Measurements from ENCODE around the gene DOP1A. TPM values are rescaled to one million over a fixed set of nuclear protein-coding genes. Genes with fewer than 3 reads are reported as not detected.

Gene DOP1A, protein sequence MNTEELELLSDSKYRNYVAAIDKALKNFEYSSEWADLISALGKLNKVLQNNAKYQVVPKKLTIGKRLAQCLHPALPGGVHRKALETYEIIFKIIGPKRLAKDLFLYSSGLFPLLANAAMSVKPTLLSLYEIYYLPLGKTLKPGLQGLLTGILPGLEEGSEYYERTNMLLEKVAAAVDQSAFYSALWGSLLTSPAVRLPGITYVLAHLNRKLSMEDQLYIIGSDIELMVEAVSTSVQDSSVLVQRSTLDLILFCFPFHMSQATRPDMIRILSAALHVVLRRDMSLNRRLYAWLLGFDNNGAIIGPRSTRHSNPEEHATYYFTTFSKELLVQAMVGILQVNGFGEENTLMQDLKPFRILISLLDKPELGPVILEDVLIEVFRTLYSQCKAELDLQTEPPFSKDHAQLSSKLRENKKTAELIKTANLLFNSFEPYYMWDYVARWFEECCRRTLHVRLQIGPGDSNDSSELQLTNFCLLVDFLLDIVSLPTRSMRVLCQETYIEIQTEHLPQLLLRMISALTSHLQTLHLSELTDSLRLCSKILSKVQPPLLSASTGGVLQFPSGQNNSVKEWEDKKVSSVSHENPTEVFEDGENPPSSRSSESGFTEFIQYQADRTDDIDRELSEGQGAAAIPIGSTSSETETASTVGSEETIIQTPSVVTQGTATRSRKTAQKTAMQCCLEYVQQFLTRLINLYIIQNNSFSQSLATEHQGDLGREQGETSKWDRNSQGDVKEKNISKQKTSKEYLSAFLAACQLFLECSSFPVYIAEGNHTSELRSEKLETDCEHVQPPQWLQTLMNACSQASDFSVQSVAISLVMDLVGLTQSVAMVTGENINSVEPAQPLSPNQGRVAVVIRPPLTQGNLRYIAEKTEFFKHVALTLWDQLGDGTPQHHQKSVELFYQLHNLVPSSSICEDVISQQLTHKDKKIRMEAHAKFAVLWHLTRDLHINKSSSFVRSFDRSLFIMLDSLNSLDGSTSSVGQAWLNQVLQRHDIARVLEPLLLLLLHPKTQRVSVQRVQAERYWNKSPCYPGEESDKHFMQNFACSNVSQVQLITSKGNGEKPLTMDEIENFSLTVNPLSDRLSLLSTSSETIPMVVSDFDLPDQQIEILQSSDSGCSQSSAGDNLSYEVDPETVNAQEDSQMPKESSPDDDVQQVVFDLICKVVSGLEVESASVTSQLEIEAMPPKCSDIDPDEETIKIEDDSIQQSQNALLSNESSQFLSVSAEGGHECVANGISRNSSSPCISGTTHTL (N-terminal part only)
- 15.4 and 26.0 TPM in 2 replicates for total RNA-seq
- 4.5 and 9.9 TPM in 2 replicates for polyA plus RNA-seq

DNA sequence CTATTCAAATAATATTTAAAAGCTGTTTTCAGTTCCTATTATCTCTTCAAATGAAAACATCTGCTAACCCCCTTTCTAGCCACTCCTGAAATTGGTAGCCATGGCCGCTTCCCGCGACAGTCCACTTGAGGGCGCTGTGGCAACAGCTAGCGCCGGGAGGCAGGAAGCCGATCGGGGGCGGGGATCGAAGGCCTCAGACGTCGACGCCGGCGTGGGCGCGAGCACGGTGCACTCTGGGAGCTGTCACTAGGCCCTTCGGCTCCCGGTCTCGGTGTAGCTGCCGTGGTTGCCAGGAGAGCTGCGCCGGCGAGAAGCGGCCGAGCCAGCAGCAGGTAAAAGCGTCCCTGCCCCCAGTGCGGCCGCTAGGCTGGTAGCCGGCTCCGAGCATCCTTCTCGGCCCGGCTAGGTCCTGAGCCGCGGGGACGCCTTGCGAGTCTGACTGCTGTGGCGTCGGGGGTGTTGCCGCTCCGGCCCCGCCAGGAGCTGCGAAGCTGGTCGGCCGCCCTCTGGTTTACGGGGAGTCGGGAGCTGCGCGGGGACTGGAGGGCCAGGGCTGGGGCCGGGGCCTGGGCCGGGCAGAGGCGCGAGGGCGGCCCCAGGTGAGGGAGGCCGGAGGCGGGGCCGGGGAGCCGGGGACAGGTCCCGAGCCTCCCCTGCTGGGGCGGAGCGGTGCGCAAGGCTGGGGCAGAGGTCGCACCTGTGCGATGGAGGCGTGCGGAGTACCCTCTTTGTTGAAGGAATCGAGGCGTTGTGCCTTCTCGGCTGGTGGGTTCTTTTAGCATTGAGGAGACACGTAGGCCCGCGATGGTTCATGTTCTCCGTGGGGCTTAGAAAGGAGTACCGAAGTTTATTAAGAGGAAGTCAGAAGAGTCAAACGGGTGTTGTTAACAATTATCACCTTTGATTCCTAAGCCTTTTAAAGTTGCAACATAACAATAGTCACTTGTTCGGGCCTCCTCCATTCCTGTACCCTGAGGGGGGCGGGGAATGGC is at the start of gene DOP1A:
TSS of gene DOP1A (plus strand) at position 224 of the 992 bp plus-strand sequence. CDS start 29,307 bp downstream, outside the sequence.
- Histone ChIP-seq H3K9me3 (ENCODE audit: low read depth) (no peaks in the 10 kb centered on the region), H3K27ac (peak within 1 kb of the TSS; percentile 79), H3K4me3 (peak within 1 kb of the TSS; percentile 54), H3K36me3 (no peaks in the 10 kb centered on the region), H3K4me1 (ENCODE audit: low read depth) (peaks cover 17% of the 10 kb centered on the region), H3K27me3 (no peaks in the 10 kb centered on the region)
- TF ChIP-seq CTCF (IDR thresholded peaks at IDR 0.05; ENCODE audit: low read depth, low read length), result peak; percentile 97
- DNase-seq (ENCODE audit: low read depth in 1 of 2, low spot score in 1 of 2), result peak; percentile 96 to 98

DNA sequence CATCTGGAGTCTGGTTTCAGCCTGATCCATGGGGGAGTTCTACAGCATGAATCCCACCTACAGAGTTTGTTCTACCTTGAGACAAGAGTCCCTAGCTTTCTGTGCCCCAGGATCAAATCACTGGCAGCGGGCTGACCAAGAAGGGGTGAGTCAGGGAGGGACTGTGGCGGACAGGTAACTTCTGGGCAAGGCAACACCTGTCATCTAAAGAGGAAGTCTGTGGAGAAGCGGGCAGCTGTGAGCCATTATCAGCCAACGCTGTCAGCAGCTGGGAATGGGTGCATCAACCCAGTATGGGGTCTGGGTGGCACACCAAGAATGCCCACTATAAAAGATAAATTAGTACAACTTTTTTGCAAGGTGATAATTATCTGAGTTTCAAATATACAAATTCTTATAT is 47.7 kb upstream of the DOP1A start:
- Histone ChIP-seq H3K27me3 (no peaks in the 10 kb centered on the region), H3K27ac (no peak overlapping the region), H3K4me3 (no peak overlapping the region), H3K9me3 (ENCODE audit: low read depth) (no peaks in the 10 kb centered on the region), H3K36me3 (peaks cover 17% of the 10 kb centered on the region), H3K4me1 (ENCODE audit: low read depth) (no peaks in the 10 kb centered on the region)
- DNase-seq (ENCODE audit: low read depth in 1 of 2, low spot score in 1 of 2), result no peak
- no peak for TF ChIP-seq CTCF (IDR thresholded peaks at IDR 0.05; ENCODE audit: low read depth, low read length)

DNA sequence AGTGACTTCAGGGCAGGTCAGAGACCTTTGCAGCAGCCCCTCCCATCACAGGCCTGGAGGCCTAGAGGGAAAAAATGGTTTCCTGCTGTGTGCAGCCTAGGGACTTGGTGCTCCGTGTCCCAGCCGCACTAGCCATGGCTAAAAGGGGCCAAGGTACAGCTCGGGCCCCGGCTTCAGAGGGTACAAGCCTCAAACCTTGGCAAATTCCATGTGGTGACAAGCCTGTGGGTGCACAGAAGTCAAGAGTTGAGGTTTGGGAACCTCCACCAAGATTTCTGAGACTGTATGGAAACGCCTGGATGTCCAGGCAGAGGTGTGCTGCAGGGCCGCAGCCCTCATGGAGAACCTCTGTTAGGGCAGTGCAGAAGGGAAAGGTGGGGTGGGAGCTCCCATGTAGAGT is 35.8 kb upstream of the DOP1A start:
- Histone ChIP-seq H3K4me1 (ENCODE audit: low read depth) (no peaks in the 10 kb centered on the region), H3K4me3 (no peak overlapping the region), H3K27ac (no peak overlapping the region), H3K36me3 (peaks cover 4% of the 10 kb centered on the region), H3K27me3 (no peaks in the 10 kb centered on the region), H3K9me3 (ENCODE audit: low read depth) (no peaks in the 10 kb centered on the region)
- TF ChIP-seq CTCF (IDR thresholded peaks at IDR 0.05; ENCODE audit: low read depth, low read length), result no peak
- no peak for DNase-seq (ENCODE audit: low read depth in 1 of 2, low spot score in 1 of 2)

- Histone ChIP-seq H3K9me3 (ENCODE audit: low read depth) (no peaks in the 10 kb centered on the region), H3K4me3 (no peak overlapping the region), H3K27ac (no peak overlapping the region), H3K36me3 (no peaks in the 10 kb centered on the region), H3K27me3 (no peaks in the 10 kb centered on the region), H3K4me1 (ENCODE audit: low read depth) (peaks cover 7% of the 10 kb centered on the region)
- no peak for DNase-seq (ENCODE audit: low read depth in 1 of 2, low spot score in 1 of 2)
- TF ChIP-seq CTCF (IDR thresholded peaks at IDR 0.05; ENCODE audit: low read depth, low read length), result no peak
Observed at GRCh38 chr6:83038246-83038645, 29.2 kb upstream of the DOP1A start.
